Activated T-cell treated with anti-CD3 and anti-CD28 coated beads, Interleukin-2, amount 50 U/mL, for 1 hour (primary cell): ENCODE results near the gene RBFOX1.
"Not testable (repeated sequence)": the region's sequence is repeated elsewhere in the genome, so short reads cannot be mapped to it uniquely, and the experiment has no call there.

ENCODE experiments used
- DNase-seq: peaks from one replicate; pipeline ENCODE4 v3.0.0-alpha.2; 2020

RBFOX1 gene

DNA sequence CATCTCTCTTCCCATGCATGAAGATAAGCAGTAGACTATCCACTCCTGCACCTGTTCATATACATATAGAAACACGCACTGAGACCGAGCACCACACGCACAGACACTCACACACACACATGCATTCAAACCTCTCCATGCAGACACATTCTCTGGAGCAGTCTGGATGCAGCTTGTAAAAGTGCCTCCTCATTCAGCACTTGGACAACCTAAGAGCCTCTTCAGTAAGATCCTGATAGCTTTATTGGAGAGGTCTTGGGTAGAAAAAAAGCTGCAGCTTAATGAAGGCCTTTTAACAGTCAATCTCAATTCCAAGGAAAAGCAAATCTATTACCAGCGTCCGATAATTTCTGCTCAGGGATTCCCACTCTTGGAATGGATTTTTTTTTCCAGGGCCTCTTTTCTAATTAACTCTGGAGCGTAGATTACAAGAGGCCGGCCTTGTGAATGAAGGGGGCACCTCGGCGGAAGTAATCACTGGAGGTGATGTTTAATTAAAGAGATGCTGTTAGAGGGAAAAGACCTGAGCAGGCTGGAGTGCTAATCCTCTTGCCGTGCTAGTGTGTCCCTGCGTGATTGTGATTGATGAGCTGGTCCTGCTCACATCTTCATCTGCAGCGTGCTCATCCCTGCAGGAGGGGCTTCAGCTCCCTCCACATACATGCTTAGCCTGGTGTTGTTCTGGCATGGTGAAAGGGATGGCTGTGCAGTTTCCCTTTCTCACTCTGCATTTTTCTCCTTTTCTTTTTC lies 155.1 kb downstream of the RBFOX1 start:
- no peak for DNase-seq

DNA sequence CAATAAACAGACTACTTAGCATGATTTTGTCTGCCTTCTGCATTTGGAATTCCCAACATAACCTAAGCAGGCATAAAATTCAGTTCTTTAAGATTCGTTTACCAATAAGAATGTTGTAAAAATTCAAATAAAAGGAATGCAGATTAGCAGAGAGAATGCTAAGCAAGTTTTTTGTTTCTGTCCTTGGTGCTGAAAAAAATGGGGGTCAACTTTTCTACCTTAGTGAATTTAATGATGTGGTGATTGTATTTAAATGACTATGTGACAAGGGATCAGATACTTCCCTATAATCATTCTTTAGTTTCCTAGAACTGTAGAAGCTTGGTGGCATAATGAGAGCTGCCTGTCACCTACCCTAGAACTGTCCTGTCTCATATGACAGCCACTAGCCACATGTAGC lies 159.5 kb downstream of the RBFOX1 start:
- DNase-seq, result no peak

- DNase-seq, result no peak
These were observed 160.5 kb downstream of the RBFOX1 start for GRCh38 chr16:7493133-7493532.

GRCh38 chr16:7497691-7498090 lies 165.0 kb downstream of the RBFOX1 start:
- DNase-seq, result no peak

DNA sequence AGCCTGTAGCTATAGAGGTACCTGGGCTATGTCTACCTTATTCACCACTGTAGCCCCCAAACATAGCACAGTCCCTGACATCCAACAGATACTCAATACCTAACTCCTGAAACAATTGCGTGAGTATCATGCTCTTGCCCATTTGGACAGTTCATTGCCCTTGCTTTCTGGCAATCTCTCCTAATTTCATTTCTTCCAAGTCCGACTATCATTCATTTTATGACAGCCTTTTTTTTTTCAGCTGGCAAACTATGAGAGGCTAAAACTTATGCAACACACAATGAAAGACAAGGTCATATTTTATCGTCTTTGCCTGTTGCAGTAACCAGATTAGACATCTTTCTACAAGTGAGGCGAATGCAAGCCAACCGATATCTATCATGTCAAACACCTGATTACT lies 169.2 kb downstream of the RBFOX1 start:
- DNase-seq, result no peak

GRCh38 chr16:7502591-7503157 lies 170.0 kb downstream of the RBFOX1 start:
- not testable (repeated sequence) for DNase-seq

- no peak for DNase-seq
These were observed 171.0 kb downstream of the RBFOX1 start for GRCh38 chr16:7503666-7504065.

- DNase-seq, result no peak
These were observed 172.2 kb downstream of the RBFOX1 start for GRCh38 chr16:7504844-7505243.

DNA sequence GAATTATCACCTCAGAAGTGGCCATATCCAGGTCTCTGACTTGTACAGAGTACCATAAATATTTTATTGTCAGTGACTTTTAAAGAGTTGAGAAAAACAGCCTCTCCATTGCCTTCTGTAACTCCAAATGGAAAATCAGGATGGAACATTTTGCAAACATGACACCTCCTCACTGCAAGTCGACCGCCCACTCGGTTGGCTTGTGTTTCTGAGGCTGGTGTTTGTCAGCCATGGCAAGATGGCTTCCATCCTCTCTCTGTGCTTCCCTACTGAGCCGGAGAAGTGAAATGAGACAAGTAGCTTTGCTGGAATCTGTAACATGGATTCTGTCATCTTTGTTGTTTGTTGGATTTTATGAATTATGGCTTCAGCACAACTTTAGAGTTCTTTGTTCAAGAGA lies 172.8 kb downstream of the RBFOX1 start:
- no peak for DNase-seq

GRCh38 chr16:7506363-7506762 lies 173.7 kb downstream of the RBFOX1 start:
- DNase-seq, result no peak

GRCh38 chr16:7508656-7509055 lies 176.0 kb downstream of the RBFOX1 start:
- no peak for DNase-seq

DNA sequence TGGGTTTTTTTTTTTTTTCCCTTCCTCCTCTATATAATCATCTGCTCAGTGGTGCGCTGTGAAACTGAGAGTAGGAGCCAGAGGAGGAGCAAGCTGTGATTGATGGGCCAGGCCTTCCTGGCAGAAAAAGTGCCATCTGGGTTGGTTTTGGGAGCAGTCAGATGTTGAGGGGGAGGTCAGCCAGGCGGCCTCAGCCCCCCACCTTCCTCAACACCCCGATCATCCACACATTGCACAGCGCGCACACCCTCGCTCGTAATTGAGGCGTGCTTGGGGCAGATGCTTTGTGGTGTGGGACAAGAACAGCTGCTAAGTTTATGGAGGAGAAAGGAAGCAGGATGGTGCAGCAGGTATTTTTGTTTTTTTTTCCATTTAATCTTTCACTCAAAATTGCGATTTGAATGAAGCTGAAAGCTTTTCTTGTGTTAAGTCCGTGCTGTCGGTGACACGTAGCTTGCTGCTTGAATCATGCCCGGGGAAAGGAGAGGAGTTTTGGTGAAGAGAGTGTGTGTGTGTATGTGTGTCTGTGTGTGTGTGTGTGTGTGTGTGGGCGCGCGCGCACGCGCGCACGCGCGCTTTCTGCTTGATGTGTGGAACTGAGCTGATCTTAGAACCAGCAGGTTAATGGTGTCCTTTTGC lies 177.4 kb downstream of the RBFOX1 start:
- DNase-seq, result no peak

DNA sequence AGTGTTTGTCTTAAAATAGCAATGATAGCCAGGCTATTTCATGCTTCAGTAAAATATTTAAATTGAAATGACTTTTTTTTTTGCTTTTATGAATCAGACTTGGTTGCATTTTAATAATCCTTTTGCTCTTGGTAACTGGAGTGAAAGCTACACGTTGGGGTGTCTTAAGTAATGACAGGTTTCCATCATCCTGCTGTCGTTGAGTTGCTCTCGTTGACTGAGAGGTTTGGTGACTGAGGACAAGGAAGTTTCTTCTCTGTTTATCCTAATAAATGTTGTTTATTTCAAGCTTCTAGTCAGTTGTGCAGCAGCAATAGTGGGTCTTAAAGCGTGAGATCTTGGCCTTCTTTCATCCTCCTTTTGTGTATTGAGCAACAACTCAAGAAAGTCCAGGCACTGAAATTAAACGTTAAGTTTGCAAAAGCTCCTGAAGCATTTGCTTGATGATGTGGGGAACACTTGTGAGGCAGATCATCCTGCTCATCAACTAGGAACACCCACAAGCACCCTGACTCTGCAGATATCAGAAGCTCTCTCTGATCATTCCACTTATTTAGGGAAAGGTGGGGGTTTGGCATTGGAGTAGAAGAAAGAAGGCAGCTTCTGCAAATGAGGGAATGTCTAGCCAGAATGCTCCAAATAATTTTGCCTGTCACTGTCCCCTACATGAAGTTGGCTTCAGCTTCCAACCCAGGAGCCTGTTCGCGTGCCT lies 179.1 kb downstream of the RBFOX1 start:
- DNase-seq, result no peak

- DNase-seq, result no peak
These were observed 179.9 kb downstream of the RBFOX1 start for GRCh38 chr16:7512503-7512902.

DNA sequence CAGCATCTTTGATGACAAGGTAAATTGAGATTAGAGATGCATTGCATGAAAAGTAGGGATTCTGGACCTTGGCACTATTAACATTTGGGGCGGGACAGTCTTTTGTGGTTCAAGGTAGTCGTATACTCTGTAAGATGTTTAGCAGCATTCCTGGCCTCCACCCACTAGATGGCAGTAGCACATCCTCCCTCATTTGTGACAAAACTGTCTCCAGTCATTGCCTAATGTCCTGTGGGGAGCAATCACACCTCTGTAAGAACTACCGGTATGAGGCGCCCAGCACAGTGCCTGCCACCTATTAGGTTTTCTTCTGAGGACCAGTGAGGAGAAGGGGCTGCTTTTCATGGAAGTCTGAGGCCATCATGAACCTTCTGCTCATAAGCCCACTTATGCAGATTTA lies 180.8 kb downstream of the RBFOX1 start:
- no peak for DNase-seq

DNA sequence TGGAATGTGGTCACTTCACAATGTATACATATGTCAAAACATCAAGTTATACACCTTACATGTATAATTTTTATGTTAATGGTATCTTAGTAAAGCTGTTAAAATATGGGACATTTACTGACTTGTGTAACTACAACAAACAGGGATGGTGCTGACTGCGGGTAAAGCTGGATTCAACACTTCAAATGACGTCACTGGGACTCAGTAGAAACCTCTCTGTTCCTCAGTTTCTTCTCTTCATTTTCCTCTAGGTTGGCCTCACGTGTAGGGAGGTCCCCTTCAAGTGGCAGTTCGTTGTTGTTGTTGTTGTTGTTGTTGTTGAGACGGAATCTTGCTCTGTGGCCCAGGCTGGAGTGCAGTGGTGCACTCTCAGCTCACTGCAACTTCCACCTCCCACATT lies 182.9 kb downstream of the RBFOX1 start:
- no peak for DNase-seq

DNA sequence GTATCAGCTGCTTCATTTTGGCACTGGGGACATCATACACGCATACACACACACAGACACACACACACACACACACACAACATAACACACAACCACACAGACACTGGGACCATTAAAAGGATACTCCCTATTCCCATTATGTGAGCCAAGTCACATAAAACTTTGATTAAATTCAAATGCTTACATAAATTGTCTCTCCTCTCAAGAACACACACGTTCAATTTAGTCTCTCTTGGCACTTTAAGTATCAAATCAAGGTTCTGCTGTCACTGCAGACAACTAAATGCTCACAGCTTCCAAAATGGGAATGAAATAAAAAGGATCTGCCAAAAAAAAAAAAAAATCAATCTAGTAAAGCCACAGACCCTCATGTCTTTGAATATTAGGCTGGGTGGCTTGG lies 184.9 kb downstream of the RBFOX1 start:
- no peak for DNase-seq

- no peak for DNase-seq
These were observed 185.5 kb downstream of the RBFOX1 start for GRCh38 chr16:7518158-7518557.

DNA sequence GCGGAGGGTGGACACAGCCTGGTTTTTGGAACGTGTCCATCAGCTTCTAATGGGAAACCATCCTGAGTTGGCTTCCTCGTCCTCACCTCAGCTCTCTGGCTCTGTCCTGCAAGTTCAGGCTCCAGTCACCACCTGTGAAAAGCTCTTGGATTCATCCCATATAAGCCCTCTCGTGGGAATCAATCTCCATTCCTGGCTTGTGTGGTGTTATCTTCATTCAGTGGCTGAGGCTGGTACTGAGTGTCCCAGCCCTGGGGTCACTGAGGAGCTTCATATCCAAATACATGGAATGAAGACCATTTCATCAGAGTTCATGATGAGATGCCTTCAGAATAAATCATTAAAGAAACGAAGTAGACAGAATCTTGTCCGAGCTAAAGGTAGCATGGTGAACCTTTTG lies 189.2 kb downstream of the RBFOX1 start:
- DNase-seq, result no peak

- no peak for DNase-seq
These were observed 191.8 kb downstream of the RBFOX1 start for GRCh38 chr16:7524419-7524818.

GRCh38 chr16:7526736-7527135 lies 194.1 kb downstream of the RBFOX1 start:
- no peak for DNase-seq

GRCh38 chr16:7532534-7532933 lies 199.9 kb downstream of the RBFOX1 start:
- no peak for DNase-seq

DNA sequence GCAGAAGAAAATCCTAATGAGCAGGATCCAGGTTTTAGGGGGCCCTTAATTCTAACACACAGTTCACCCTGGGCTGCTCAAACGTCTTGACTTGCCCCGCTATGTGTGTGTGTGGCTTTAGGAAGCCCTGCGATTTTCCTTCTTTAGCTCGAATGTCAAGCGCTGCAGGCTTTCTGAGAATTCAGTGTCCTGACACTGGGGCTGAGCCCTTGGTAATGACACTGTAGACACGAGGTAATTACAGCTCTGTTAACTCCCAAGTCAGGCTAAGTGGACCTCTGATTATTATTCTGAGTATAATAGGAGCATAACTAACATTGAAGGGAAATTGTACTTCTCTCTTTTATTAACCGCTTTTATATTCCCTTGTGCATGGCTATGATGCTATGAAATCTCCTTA lies 202.1 kb downstream of the RBFOX1 start:
- no peak for DNase-seq

DNA sequence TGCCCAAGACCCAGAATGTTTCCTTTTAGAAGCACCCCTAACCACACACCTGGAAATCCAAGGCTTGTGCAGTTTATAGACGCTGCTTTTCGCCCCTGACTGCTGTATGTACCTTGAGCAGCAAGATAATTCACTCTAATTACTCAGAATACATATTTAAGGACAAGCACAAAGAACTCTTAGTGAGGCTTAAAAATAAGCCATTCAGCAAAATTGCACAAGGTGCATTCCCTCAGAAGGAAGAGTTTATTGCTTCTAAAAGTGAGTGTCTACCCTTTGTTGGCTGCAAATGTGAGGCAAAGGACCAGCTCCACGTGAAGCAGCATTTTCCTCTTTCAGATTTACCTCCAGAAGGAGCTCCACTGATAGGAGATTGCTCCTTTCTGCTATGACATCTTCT lies 208.4 kb downstream of the RBFOX1 start:
- DNase-seq, result no peak
